ENCODE data around the gene ARNT2. TPM values are rescaled to one million over a fixed set of nuclear protein-coding genes. Genes with fewer than 3 reads are reported as not detected.

Gene ARNT2
- total RNA-seq, 4 donors from 2014 or later, result 1.8 to 5.1 (median 3.6) TPM

GRCh38 chr15:80629355-80629754, 225.2 kb downstream of the ARNT2 start:
- Histone ChIP-seq H3K27ac (no peak overlapping the region), H3K4me3 (no peak overlapping the region), H3K9me3 (no peaks in the 10 kb centered on the region), H3K27me3 (peaks cover 2% of the 10 kb centered on the region), H3K4me1 (no peaks in the 10 kb centered on the region), H3K36me3 (no peaks in the 10 kb centered on the region)
- WGBS, result 97% methylated on average over 2 of the region's 3 CpGs
- DNase-seq (ENCODE audit: low spot score in 2 of 2), result peak in 1 of 2 donors; percentile 41
- TF ChIP-seq, protein P1, sequence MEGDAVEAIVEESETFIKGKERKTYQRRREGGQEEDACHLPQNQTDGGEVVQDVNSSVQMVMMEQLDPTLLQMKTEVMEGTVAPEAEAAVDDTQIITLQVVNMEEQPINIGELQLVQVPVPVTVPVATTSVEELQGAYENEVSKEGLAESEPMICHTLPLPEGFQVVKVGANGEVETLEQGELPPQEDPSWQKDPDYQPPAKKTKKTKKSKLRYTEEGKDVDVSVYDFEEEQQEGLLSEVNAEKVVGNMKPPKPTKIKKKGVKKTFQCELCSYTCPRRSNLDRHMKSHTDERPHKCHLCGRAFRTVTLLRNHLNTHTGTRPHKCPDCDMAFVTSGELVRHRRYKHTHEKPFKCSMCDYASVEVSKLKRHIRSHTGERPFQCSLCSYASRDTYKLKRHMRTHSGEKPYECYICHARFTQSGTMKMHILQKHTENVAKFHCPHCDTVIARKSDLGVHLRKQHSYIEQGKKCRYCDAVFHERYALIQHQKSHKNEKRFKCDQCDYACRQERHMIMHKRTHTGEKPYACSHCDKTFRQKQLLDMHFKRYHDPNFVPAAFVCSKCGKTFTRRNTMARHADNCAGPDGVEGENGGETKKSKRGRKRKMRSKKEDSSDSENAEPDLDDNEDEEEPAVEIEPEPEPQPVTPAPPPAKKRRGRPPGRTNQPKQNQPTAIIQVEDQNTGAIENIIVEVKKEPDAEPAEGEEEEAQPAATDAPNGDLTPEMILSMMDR (IDR thresholded peaks at IDR 0.05), result no peak
- TF ChIP-seq EP300 (IDR thresholded peaks at IDR 0.05), result no peak
- no peak for TF ChIP-seq POLR2AphosphoS5 (IDR thresholded peaks at IDR 0.05)
- no peak for TF ChIP-seq POLR2A (IDR thresholded peaks at IDR 0.05)

- DNase-seq (ENCODE audit: low spot score in 2 of 2), result peak in 1 of 2 donors; percentile 65
- H3K9me3 ChIP-seq, result no peaks in the 10 kb centered on the region
- H3K27me3 ChIP-seq, result peaks cover 2% of the 10 kb centered on the region
- TF ChIP-seq POLR2A (IDR thresholded peaks at IDR 0.05) (no peak), EP300 (IDR thresholded peaks at IDR 0.05) (no peak), POLR2AphosphoS5 (IDR thresholded peaks at IDR 0.05) (no peak)
- TF ChIP-seq, protein P1 (IDR thresholded peaks at IDR 0.05), result no peak
- H3K36me3 ChIP-seq, result no peaks in the 10 kb centered on the region
- WGBS, result 96% methylated on average over 6 of the region's 7 CpGs
- H3K4me1 ChIP-seq, result no peaks in the 10 kb centered on the region
- H3K4me3 ChIP-seq, result no peak overlapping the region
- H3K27ac ChIP-seq, result no peak overlapping the region
Observed at GRCh38 chr15:80630981-80631380, 226.8 kb downstream of the ARNT2 start.

- Histone ChIP-seq H3K4me3 (no peak overlapping the region), H3K36me3 (no peaks in the 10 kb centered on the region), H3K9me3 (no peaks in the 10 kb centered on the region), H3K27me3 (no peaks in the 10 kb centered on the region), H3K27ac (no peak overlapping the region), H3K4me1 (peaks cover 6% of the 10 kb centered on the region)
- no peak for DNase-seq (ENCODE audit: low spot score in 2 of 2)
- TF ChIP-seq POLR2AphosphoS5 (IDR thresholded peaks at IDR 0.05) (no peak), EP300 (IDR thresholded peaks at IDR 0.05) (no peak), POLR2A (IDR thresholded peaks at IDR 0.05) (no peak)
- TF ChIP-seq, protein P1 (IDR thresholded peaks at IDR 0.05), result no peak
Observed at GRCh38 chr15:80633221-80633620, 229.0 kb downstream of the ARNT2 start.

DNA sequence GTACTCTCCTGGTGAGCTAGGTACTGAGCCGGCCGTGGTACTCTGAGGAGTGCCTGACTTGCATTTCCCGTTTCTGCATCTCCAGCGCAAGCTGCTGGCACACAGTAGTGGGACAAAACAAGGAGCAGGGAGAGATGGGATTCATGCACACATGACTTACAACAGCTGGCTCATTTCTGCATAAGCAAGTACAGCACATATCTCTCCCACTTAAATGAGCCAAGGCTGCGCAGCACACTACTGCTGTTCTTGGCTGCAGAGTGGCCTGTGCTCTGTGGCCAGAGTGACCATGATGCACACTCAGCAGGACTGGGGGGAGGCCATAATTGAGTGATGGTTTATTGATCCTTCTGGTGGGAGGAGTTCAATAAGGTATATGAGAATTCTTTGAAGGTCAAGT, 231.8 kb downstream of the ARNT2 start:
- H3K36me3 ChIP-seq, result no peaks in the 10 kb centered on the region
- DNase-seq (ENCODE audit: low spot score in 2 of 2), result no peak
- H3K9me3 ChIP-seq, result peaks cover under 1% of the 10 kb centered on the region
- H3K27me3 ChIP-seq, result no peaks in the 10 kb centered on the region
- no peak overlapping the region for H3K4me3 ChIP-seq
- H3K4me1 ChIP-seq, result peaks cover 6% of the 10 kb centered on the region
- TF ChIP-seq EP300 (IDR thresholded peaks at IDR 0.05), result no peak
- TF ChIP-seq POLR2AphosphoS5 (IDR thresholded peaks at IDR 0.05), result no peak
- WGBS, result 77% methylated on average over 5 of the region's 5 CpGs
- H3K27ac ChIP-seq, result no peak overlapping the region

- H3K27ac ChIP-seq, result no peak overlapping the region
- peaks cover 3% of the 10 kb centered on the region for H3K9me3 ChIP-seq
- 35% methylated on average over 7 of the region's 7 CpGs for WGBS
- TF ChIP-seq EP300 (IDR thresholded peaks at IDR 0.05) (no peak), POLR2AphosphoS5 (IDR thresholded peaks at IDR 0.05) (no peak), POLR2A (IDR thresholded peaks at IDR 0.05) (no peak)
- no peaks in the 10 kb centered on the region for H3K27me3 ChIP-seq
- DNase-seq (ENCODE audit: low spot score in 2 of 2), result no peak
- no peak overlapping the region for H3K4me3 ChIP-seq
- H3K36me3 ChIP-seq, result no peaks in the 10 kb centered on the region
- H3K4me1 ChIP-seq, result peaks cover 6% of the 10 kb centered on the region
Observed at GRCh38 chr15:80636675-80637074, 232.5 kb downstream of the ARNT2 start.

GRCh38 chr15:80637747-80638146, 233.6 kb downstream of the ARNT2 start:
- Histone ChIP-seq H3K36me3 (no peaks in the 10 kb centered on the region), H3K4me1 (peaks cover 6% of the 10 kb centered on the region), H3K27ac (no peak overlapping the region), H3K27me3 (no peaks in the 10 kb centered on the region), H3K9me3 (peaks cover 3% of the 10 kb centered on the region), H3K4me3 (no peak overlapping the region)
- no peak for DNase-seq (ENCODE audit: low spot score in 2 of 2)
- WGBS, result 68% methylated on average over 3 of the region's 3 CpGs
- TF ChIP-seq POLR2A (IDR thresholded peaks at IDR 0.05) (no peak), EP300 (IDR thresholded peaks at IDR 0.05) (no peak), POLR2AphosphoS5 (IDR thresholded peaks at IDR 0.05) (no peak)
- TF ChIP-seq, protein P1 (IDR thresholded peaks at IDR 0.05), result no peak
